Ishikawa (cell line): ENCODE data around the gene CCDC68.

Source experiments
- CEBPB ChIP-seq: IDR thresholded peaks from 2 replicates; pipeline ENCODE4 v1.6.1; 2012
- CREB1 ChIP-seq: IDR thresholded peaks from 2 replicates; pipeline ENCODE4 v1.6.1; 2012; ENCODE audit warnings: low read depth
- EGR1 ChIP-seq: IDR thresholded peaks from 2 replicates; pipeline ENCODE4 v1.6.1; 2012
- EP300 ChIP-seq: IDR thresholded peaks from 2 replicates; pipeline ENCODE4 v1.6.1; 2012; ENCODE audit warnings: borderline replicate concordance
- FOXM1 ChIP-seq: IDR thresholded peaks from 2 replicates; pipeline ENCODE4 v1.6.1; 2012; ENCODE audit warnings: low read depth, borderline replicate concordance
- MAX ChIP-seq: IDR thresholded peaks from 2 replicates; pipeline ENCODE4 v1.6.1; 2012
- NFIC ChIP-seq: IDR thresholded peaks from 2 replicates; pipeline ENCODE4 v1.6.1; 2012
- RAD21 ChIP-seq: IDR thresholded peaks from 2 replicates; pipeline ENCODE4 v1.6.1; 2012; ENCODE audit warnings: low read depth
- REST ChIP-seq: IDR thresholded peaks from 2 replicates; pipeline ENCODE4 v1.6.1; 2012; ENCODE audit warnings: low read depth, mild to moderate bottlenecking
- TAF1 ChIP-seq: IDR thresholded peaks from 2 replicates; pipeline ENCODE4 v1.6.1; 2012; ENCODE audit warnings: low read depth, mild to moderate bottlenecking
- TCF12 ChIP-seq: IDR thresholded peaks from 2 replicates; pipeline ENCODE4 v1.6.1; 2012; ENCODE audit warnings: low read depth
- TEAD4 ChIP-seq: IDR thresholded peaks from 2 replicates; pipeline ENCODE4 v1.6.1; 2012
- USF1 ChIP-seq: IDR thresholded peaks from 2 replicates; pipeline ENCODE4 v1.6.1; 2012
- YY1 ChIP-seq: IDR thresholded peaks from 2 replicates; pipeline ENCODE4 v1.6.1; 2012; ENCODE audit warnings: low read depth
- ZBTB7A ChIP-seq: IDR thresholded peaks from 2 replicates; pipeline ENCODE4 v1.6.1; 2012; ENCODE audit warnings: low read depth

The CCDC68 gene

GRCh38 chr18:54960197-54960596 lies 936 bp upstream of the CCDC68 start:
- no peak for TF ChIP-seq FOXM1
- TF ChIP-seq CEBPB: no peak
- TF ChIP-seq NFIC: no peak
- no peak for TF ChIP-seq CREB1
- no peak for TF ChIP-seq EGR1
- no peak for TF ChIP-seq TCF12
- TF ChIP-seq TAF1: no peak
- TF ChIP-seq TEAD4: no peak
- TF ChIP-seq YY1: no peak
- TF ChIP-seq REST: no peak

- TF ChIP-seq MAX (no peak), YY1 (no peak), ZBTB7A (no peak), EGR1 (no peak), RAD21 (no peak), EP300 (no peak), NFIC (no peak), TAF1 (no peak), USF1 (no peak), REST (no peak), FOXM1 (no peak), CREB1 (no peak), CEBPB (no peak), TEAD4 (no peak), TCF12 (no peak)
Observed at GRCh38 chr18:54957996-54958395, 1.3 kb downstream of the CCDC68 start.

GRCh38 chr18:54957296-54957832 lies 1.9 kb downstream of the CCDC68 start:
- TF ChIP-seq ZBTB7A (no peak), USF1 (no peak), RAD21 (no peak), TAF1 (no peak), EGR1 (no peak), REST (no peak), CEBPB (no peak)

GRCh38 chr18:54956506-54956905 lies 2.8 kb downstream of the CCDC68 start:
- TF ChIP-seq YY1 (no peak), TEAD4 (no peak), ZBTB7A (no peak), TAF1 (no peak), FOXM1 (no peak), TCF12 (no peak), EGR1 (no peak), EP300 (no peak), REST (no peak), RAD21 (no peak), CREB1 (no peak)
